Hepatocyte (in vitro differentiated cells): ENCODE data around the gene HIP1R.

Experiments used
- CTCF ChIP-seq: fragments of 200-600 bp; sonication (generic); IDR thresholded peaks from 2 replicates; pipeline ENCODE4 v1.5.1; 2016; ENCODE audit warnings: antibody characterized with exemption, mild to moderate bottlenecking; ENCODE audit not compliant: poor library complexity
- EZH2phosphoT487 ChIP-seq: fragments of 200-600 bp; sonication (generic); IDR thresholded peaks from one replicate; pipeline ENCODE4 v1.6.1; 2018; ENCODE audit warnings: antibody characterized with exemption, mild to moderate bottlenecking, low read depth, moderate library complexity; ENCODE audit not compliant: unreplicated experiment, severe bottlenecking

GRCh38 chr12:122849352-122850047, 14.2 kb downstream of the HIP1R start:
- TF ChIP-seq CTCF (no peak), EZH2phosphoT487 (no peak)
